ENCODE data around the gene TENM3.
"Not testable (repeated sequence)": the region's sequence is repeated elsewhere in the genome, so short reads cannot be mapped to it uniquely, and the experiment has no call there.

TENM3 gene

DNA sequence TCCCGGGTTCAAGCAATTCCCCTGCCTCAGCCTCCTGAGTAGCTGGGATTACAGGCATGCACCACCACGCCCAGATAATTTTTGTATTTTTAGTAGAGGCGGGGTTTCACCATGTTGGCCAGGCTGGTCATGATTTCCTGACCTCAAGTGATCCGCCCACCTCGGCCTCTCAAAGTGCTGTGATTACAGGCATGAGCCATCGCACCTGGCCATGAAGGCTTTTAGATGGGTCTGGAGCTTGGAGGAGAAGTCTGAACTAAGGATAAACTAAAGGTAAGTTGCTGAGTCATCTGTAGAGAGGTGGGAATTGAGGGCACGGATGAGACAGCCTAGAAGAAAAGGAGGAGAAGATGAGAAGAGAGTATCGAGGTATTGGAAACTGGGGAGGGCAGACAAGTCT lies at the start of gene TENM3:
Gene TENM3 (plus strand): TSS at position 199 of the 400 bp plus-strand sequence. CDS start 80,619 bp downstream, outside the sequence.
- DNase-seq, result not testable (repeated sequence)

DNA sequence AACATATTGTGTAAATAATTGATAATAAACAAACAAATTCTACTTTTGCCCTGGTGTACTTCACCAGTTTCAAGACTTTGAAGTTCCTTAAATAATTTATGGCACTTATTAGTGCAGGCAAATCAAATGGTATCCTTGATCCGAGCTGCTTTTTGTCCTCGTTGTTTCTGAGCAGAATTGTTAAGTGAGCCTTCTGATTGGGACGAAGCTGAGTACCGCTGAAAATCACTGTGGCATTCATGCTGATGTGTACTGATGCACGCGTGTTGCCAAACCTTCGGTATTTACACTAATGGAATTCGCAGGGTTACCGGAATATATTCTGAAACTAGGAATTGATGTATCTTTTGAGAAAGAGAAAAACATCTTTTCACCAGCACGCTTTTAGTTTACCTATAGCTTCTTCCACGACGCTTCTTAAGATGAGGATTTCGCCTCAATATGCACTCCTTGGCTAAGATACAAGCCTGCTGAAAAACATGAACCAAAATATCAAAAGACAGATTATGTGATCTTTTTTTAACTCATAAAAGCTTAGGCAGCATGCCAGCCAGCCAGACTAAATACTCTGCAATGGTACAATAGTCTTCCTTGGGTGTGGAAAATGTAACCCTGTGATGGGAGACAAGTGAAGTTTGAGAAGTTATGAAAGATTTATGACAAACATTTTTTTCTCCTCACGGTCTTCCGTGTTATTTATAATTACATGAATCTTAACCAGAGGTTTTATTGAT lies 48.9 kb upstream of the TENM3 start:
- no peak for DNase-seq

DNA sequence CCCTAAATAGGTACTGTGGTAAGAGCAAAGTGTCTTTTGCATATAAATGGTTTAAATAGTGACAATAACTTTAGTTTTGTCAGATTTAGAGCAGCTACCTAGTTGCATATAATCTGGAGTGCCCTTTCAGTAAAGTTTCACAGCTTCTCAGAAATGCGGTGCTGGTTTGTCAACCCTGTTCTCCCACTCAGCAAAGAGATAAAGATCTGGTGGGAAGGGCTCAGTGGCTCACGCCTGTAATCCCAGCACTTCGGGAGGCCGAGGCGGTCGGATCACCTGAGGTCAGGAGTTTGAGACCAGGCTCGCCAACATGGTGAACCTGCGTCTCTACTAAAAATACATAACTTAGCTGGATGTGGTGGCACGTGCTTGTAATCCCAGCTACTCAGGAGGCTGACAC lies 45.6 kb upstream of the TENM3 start:
- DNase-seq, result no peak

DNA sequence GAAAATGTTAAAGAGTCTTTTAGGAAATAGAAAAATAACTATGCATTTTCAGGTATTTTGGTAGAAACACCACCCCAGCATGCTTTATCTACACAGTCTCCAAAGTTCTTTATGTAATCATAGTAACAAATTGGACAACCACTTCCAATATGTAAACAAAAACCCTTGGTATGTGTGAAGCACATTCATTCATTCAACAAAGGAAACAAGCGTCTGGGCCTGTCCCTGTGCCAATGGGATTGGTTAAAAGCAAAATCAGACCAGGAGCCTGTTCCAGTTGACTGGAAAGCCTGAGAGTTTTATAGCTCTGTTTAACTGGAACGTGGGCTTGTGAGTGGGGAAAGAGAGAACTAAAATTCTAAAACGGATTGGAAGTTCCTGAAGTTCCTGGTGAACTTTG lies 41.3 kb upstream of the TENM3 start:
- no peak for DNase-seq

DNA sequence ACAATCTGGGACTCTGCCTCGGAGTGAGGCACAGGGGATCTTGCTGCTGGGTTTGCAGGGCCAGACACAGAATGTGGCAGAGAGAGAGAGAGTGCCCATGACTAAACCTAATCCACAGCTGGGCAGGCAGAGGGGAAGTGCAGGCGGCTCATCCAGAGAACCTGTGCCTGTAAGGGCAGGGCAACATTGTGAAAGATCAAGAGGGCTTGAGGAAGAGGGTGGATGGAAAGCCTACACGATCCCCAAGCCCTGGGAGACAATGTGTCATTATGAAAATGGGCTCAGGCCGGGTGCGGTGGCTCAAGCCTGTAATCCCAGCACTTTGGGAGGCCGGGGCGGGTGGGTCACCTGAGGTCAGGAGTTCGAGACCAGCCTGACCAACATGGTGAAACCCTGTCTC lies 40.6 kb upstream of the TENM3 start:
- no peak for DNase-seq

- no peak for DNase-seq
Observed at GRCh38 chr4:182203872-182204411, 39.3 kb upstream of the TENM3 start.

GRCh38 chr4:182205306-182205705 lies 37.9 kb upstream of the TENM3 start:
- DNase-seq, result no peak

GRCh38 chr4:182206266-182206665 lies 36.9 kb upstream of the TENM3 start:
- no peak for DNase-seq

- no peak for DNase-seq
Observed at GRCh38 chr4:182206916-182207315, 36.3 kb upstream of the TENM3 start.

GRCh38 chr4:182207830-182208396 lies 35.3 kb upstream of the TENM3 start:
- no peak for DNase-seq

DNA sequence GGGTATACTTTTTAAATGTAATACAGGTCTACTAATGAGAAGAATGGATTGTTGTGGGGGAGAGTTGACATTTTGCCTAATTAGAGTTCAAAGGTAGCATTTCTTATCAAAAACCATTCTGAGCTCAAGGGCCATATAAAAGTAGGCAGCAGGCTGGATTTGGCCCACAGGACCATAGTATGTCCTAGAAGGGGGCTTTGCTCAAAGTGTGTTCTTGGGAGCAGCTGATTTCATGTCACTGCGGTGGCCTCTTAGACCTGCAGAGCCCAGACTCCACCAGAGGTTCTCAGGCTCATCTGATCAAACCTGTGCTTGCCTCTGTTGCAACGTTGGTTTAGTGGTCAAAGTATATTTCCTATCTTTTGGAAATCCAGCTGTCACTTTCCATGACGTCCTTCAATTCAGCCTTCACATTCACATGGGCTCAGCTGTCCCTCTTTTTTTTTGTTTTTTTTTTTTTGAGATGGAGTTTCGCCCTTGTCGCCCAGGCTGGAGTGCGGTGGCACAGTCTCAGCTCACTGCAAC lies 34.6 kb upstream of the TENM3 start:
- no peak for DNase-seq

GRCh38 chr4:182212211-182212761 lies 30.9 kb upstream of the TENM3 start:
- DNase-seq, result no peak

GRCh38 chr4:182213004-182213403 lies 30.2 kb upstream of the TENM3 start:
- DNase-seq, result no peak

DNA sequence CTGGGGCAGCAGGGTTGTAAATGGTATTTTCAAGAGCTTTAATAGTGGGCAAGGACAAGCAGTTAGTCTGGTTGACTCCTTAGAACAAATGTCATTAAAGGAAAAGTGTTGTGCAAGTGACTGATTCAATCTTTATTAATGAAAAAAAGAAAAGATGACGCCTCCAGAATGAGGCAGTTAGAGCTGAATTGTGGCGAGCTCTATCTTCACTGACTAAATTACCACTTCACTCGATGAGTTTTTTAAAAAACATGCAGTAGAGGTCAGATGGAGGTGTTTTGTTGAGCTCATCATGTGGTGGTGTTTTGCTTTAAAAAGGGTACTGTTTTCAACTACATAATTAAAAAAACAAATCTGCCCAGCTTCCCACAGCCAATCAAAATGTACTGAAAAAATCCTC lies 28.1 kb upstream of the TENM3 start:
- DNase-seq, result no peak

GRCh38 chr4:182216005-182216404 lies 27.2 kb upstream of the TENM3 start:
- no peak for DNase-seq

- no peak for DNase-seq
Observed at GRCh38 chr4:182219411-182220056, 23.7 kb upstream of the TENM3 start.

- no peak for DNase-seq
Observed at GRCh38 chr4:182221987-182222386, 21.2 kb upstream of the TENM3 start.

DNA sequence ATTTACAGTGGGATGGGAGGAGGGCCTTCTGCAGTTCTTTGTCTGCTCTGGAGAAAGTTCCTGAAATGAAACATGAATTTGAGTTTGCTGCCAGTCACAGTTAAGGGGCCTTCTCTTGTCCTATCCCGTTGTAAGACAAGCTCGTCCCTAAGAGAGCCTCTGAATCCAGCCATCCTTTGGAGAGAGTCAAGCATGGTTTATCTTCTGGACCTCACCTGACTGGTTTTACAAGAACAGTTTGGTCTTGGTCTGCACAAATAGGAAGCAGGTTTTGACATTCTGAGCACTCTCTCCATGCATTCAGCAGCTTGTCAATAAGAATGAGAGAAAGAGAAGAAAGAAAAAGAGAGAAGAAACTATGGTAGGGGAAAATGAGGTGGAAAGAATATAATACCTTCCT lies 20.4 kb upstream of the TENM3 start:
- DNase-seq, result no peak

GRCh38 chr4:182223708-182224107 lies 19.5 kb upstream of the TENM3 start:
- no peak for DNase-seq

DNA sequence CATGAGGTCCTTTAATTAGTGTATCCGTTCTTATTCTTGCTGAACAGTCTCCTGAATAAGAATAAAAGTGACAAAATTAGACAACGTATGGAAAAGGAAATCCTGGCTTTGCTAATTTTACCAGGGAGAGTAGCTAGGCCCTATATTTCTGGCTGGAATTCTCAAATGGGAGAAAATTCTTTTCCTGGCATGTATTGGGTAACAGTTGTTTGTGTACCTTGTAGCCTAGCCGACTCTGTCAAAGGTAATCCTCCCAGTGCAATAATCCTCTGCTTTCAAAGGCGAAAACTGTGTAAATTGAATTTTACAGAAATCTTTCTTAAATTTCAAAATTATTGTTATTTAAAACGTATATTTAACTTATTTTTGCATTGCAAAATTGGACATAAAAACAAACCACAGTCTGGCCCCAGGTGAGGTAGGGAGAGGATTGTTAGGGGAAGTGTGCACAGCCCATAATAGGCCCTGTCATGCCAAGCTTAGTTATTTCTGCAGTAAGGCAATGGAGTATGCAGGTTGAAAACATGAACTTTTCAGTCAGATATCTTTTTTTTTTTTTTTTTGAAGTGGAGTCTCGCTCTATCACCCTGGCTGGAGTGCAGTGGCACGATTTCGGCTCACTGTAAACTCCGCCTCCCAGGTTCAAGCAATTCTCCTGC lies 18.9 kb upstream of the TENM3 start:
- no peak for DNase-seq

GRCh38 chr4:182225257-182225852 lies 17.8 kb upstream of the TENM3 start:
- DNase-seq, result no peak

DNA sequence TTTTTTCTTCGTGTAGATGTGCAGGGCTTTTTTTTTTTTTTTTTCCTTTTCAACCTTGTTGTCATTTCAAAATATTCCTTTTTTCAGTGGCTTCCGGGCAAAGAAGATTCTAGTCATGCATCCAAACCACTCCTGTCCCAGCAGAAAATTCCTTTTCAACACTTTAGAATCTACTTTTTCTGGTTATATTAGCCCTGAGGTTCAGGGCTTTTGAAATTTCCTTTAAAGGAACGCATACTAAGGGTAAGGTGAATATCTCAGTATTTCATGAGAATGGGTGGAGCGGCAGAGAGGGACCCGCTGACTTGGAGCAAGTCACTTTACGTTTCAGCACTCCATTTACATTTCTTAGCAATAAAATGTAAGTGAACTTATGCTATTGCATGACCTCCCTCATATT lies 15.6 kb upstream of the TENM3 start:
- DNase-seq, result no peak

Data from midbrain (tissue), 1 donor.